Ectodermal cell (in vitro differentiated cells): ENCODE data around the gene AK5.

Source experiments
- H3K27ac ChIP-seq: 2 replicates; pipeline ENCODE4 v1.7.0; 2013; ENCODE audit warnings: mild to moderate bottlenecking, low read depth, low read length; ENCODE audit not compliant: insufficient read depth, poor library complexity, severe bottlenecking
- H3K27me3 ChIP-seq: 2 replicates; pipeline ENCODE4 v1.7.0; 2013; ENCODE audit warnings: mild to moderate bottlenecking, low read length; ENCODE audit not compliant: insufficient read depth, control insufficient read depth, poor library complexity, severe bottlenecking
- H3K36me3 ChIP-seq: one replicate; pipeline ENCODE4 v1.7.0; 2013; ENCODE audit warnings: low read length; ENCODE audit not compliant: control insufficient read depth, insufficient read depth
- H3K4me1 ChIP-seq: one replicate; pipeline ENCODE4 v1.7.0; 2013; ENCODE audit warnings: low read length; ENCODE audit not compliant: control insufficient read depth, insufficient read depth
- H3K4me3 ChIP-seq: 2 replicates; pipeline ENCODE4 v1.7.0; 2013; ENCODE audit warnings: low read depth, low read length, control low read depth; ENCODE audit not compliant: insufficient read depth
- H3K9me3 ChIP-seq: 2 replicates; pipeline ENCODE4 v1.7.0; 2013; ENCODE audit warnings: mild to moderate bottlenecking, low read length, moderate library complexity; ENCODE audit not compliant: control insufficient read depth
- WGBS, 2 experiments: methylation state at CpG; one replicate each; pipeline ENCODE4 v1.1.7; 2013; ENCODE audit warnings: missing lambda C conversion rate in 2 of 2; 5-methylcytosine and 5-hydroxymethylcytosine counted together

The AK5 gene

DNA sequence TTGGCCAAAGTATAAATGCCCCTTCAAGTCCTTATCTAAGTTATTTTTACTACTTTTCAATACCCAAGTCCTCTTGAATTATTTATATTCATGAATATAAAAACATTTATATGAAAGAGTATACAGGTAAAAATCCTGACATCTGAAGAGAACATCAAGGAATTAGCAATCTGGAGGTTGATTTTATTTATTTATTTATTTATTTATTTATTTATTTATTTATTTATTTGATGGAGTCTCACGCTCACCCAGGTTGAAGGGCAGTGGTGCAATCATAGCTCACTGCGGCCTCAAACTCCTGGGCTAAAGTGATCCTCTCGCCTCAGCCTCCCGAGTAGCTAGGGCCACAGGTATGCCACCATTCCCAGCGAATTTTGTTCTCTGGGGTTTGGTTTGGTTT is 307.4 kb downstream of the AK5 start:
- Histone ChIP-seq H3K27me3 (no peaks in the 10 kb centered on the region), H3K27ac (no peak overlapping the region), H3K4me1 (no peaks in the 10 kb centered on the region), H3K4me3 (no peak overlapping the region), H3K36me3 (no peaks in the 10 kb centered on the region), H3K9me3 (no peaks in the 10 kb centered on the region)
- 88 to 98% methylated on average over 5 of the region's 5 CpGs for WGBS, 2 experiments

GRCh38 chr1:77590651-77591050 is 308.8 kb downstream of the AK5 start:
- Histone ChIP-seq H3K4me3 (no peak overlapping the region), H3K27me3 (no peaks in the 10 kb centered on the region), H3K36me3 (no peaks in the 10 kb centered on the region), H3K27ac (no peak overlapping the region), H3K9me3 (no peaks in the 10 kb centered on the region), H3K4me1 (no peaks in the 10 kb centered on the region)
- WGBS, 2 experiments: 100% methylated on average over 1 of the region's 1 CpG; no CpG with 5 or more reads in 1 of the 2 experiments

DNA sequence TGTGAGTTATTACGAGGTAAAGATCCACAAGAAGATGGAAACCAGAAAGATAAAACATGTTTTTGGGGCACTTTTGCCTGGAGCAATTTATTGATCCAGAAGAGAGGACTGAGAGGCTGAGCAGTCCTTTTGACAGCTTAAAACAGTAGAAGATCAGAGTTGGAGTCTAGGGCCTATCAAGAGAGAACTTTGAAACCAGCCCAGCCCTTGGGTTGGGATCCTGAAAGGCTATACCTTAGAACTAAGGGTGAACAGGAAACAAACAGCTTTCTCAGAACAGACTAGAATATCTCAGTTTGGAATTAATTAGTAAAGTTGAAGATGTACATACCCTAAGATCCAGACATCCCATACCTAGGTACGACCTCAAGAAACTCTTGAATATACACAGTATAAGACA is 311.1 kb downstream of the AK5 start:
- Histone ChIP-seq H3K4me3 (no peak overlapping the region), H3K36me3 (no peaks in the 10 kb centered on the region), H3K27me3 (no peaks in the 10 kb centered on the region), H3K27ac (no peak overlapping the region), H3K9me3 (no peaks in the 10 kb centered on the region), H3K4me1 (no peaks in the 10 kb centered on the region)
- WGBS, 2 experiments: 97 to 99% methylated on average over 2 of the region's 2 CpGs

GRCh38 chr1:77594366-77595112 is 312.7 kb downstream of the AK5 start:
- 100% methylated on average over 1 of the region's 1 CpG; no CpG with 5 or more reads in 1 of the 2 experiments for WGBS, 2 experiments
- Histone ChIP-seq H3K4me3 (no peak overlapping the region), H3K36me3 (no peaks in the 10 kb centered on the region), H3K9me3 (no peaks in the 10 kb centered on the region), H3K4me1 (no peaks in the 10 kb centered on the region), H3K27ac (no peak overlapping the region), H3K27me3 (no peaks in the 10 kb centered on the region)

DNA sequence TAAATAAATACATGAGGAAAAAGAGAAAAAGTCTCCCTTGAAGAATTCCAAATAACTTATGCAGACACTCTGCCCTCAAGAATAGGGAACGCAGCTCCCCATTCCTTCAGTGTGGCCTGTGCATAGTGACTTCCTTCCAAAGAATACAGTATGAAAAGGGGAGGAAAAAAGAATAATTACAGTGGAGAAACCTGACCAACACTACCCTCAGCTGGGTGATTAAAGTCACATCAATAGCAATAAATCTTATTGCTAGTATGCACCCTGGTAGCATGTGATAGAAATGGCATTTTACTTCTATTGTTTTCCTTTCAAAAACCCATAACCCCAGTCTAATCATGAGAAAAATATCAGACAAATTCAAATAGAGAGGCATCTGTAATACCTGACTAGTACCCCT is 315.5 kb downstream of the AK5 start:
- Histone ChIP-seq H3K4me1 (no peaks in the 10 kb centered on the region), H3K4me3 (no peak overlapping the region), H3K27me3 (no peaks in the 10 kb centered on the region), H3K9me3 (no peaks in the 10 kb centered on the region), H3K36me3 (no peaks in the 10 kb centered on the region), H3K27ac (no peak overlapping the region)
- 100% methylated on average over 1 of the region's 1 CpG for WGBS, 2 experiments

DNA sequence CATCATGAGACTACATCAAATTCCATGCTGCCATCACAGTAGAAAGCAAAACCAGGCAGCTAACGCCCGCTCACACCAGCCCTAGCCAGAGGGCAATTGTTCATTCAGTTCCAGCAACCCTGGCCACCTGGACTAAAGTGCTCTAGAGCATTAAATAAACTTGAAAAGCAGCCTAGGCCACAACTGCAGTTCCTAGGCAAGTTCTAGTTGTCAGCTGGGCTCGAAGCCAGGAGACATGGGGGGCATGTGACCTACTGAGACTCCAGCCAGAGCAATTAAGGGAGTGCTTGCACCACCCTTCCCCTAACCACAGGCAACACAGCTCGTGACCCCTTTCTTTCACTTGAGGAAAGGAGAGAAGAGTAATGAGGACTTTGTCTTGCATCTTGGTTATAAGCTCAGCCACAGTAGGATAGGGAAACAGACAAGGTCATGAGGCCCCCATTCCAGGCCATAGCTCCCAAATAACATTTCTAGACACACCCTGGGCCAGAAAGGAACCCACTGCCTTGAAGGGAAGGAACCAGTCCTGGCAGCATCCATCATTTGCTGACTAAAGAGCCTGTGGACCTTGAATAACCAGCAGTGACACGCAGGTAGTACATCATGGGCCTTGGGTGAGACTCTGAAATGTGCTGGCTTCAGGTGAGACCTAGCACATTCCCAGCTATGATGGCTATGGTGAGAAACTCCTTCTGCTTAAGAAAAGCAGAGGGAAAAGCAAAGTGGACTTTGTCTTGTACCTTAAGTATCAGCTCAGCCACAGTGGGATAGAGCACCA is 323.6 kb downstream of the AK5 start:
- Histone ChIP-seq H3K4me1 (no peaks in the 10 kb centered on the region), H3K27me3 (no peaks in the 10 kb centered on the region), H3K36me3 (no peaks in the 10 kb centered on the region), H3K27ac (no peak overlapping the region), H3K4me3 (no peak overlapping the region), H3K9me3 (peaks cover 3% of the 10 kb centered on the region)
- 97% methylated on average over 5 of the region's 5 CpGs for WGBS, 2 experiments

DNA sequence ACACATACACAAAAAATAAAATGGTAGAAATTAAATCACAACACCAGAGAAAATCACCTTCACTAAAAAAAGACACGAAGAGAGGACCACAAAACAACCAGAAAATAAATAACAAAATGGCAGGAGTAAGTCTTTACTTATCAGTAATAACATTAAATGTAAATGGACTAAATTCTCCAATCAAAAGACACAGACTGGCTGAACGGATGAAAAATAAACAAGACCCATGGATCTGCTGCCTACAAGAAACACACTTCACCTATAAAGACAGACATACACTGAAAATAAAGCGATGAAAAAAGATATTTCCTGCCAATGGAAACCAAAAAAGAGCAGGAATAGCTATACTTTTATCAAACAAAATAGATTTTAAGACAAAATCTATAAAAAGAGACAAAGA is 327.1 kb downstream of the AK5 start:
- Histone ChIP-seq H3K9me3 (peaks cover 3% of the 10 kb centered on the region), H3K36me3 (no peaks in the 10 kb centered on the region), H3K27ac (no peak overlapping the region), H3K4me1 (no peaks in the 10 kb centered on the region), H3K4me3 (no peak overlapping the region), H3K27me3 (no peaks in the 10 kb centered on the region)
- 100% methylated on average over 1 to 3 of the region's 3 CpGs for WGBS, 2 experiments
